Loucy (cell line): ENCODE measurements around the gene QRFP.

Experiments used
- H2AFZ ChIP-seq: fragments of 200-600 bp; sonication (generic); 2 replicates; pipeline ENCODE4 v1.6.0; 2016; ENCODE audit warnings: antibody characterized with exemption, mild to moderate bottlenecking, low read length, moderate library complexity
- H3F3A ChIP-seq: fragments of 200-600 bp; 2 replicates; pipeline ENCODE4 v1.6.0; 2016; ENCODE audit warnings: antibody characterized with exemption, low read depth, mild to moderate bottlenecking
- H3K27me3 ChIP-seq: fragments of 200-600 bp; sonication (generic); 2 replicates; pipeline ENCODE4 v1.6.1; 2014; ENCODE audit warnings: low read length, mild to moderate bottlenecking; ENCODE audit not compliant: insufficient read depth, poor library complexity, severe bottlenecking
- H3K36me3 ChIP-seq: fragments of 200-600 bp; sonication (generic); 2 replicates; pipeline ENCODE4 v1.6.1; 2016; ENCODE audit warnings: low read length; ENCODE audit not compliant: insufficient read depth
- H3K4me1 ChIP-seq: fragments of 200-600 bp; sonication (generic); 2 replicates; pipeline ENCODE4 v1.5.1; 2014; ENCODE audit warnings: low read length, mild to moderate bottlenecking; ENCODE audit not compliant: insufficient read depth, poor library complexity, severe bottlenecking
- H3K4me2 ChIP-seq: fragments of 200-600 bp; sonication (generic); 2 replicates; pipeline ENCODE4 v1.6.0; 2014; ENCODE audit warnings: antibody characterized with exemption, low read length, low read depth, mild to moderate bottlenecking; ENCODE audit not compliant: poor library complexity, severe bottlenecking
- H3K4me3 ChIP-seq: fragments of 200-600 bp; sonication (generic); 2 replicates; pipeline ENCODE4 v1.5.1; 2014; ENCODE audit warnings: low read length, mild to moderate bottlenecking, mixed read lengths; ENCODE audit not compliant: poor library complexity, severe bottlenecking
- H3K79me2 ChIP-seq: fragments of 200-600 bp; sonication (generic); 2 replicates; pipeline ENCODE4 v1.6.1; 2014; ENCODE audit warnings: low read length; ENCODE audit not compliant: insufficient read depth
- H3K9ac ChIP-seq: fragments of 200-600 bp; sonication (generic); 2 replicates; pipeline ENCODE4 v1.6.0; 2014; ENCODE audit warnings: mild to moderate bottlenecking, low read depth, low read length, moderate library complexity; ENCODE audit not compliant: poor library complexity, severe bottlenecking
- H3K9me2 ChIP-seq: fragments of 200-600 bp; sonication (generic); replicated peaks from 2 replicates; pipeline ENCODE4 v1.6.1; 2016; ENCODE audit warnings: low read depth, low read length, mixed read lengths
- H3K9me3 ChIP-seq: fragments of 200-600 bp; sonication (generic); 2 replicates; pipeline ENCODE4 v1.6.1; 2014; ENCODE audit warnings: mild to moderate bottlenecking, antibody characterized with exemption, low read length, low read depth; ENCODE audit not compliant: insufficient read depth
- H4K20me1 ChIP-seq: fragments of 200-600 bp; sonication (generic); 2 replicates; pipeline ENCODE4 v1.6.0; 2014; ENCODE audit warnings: antibody characterized with exemption, low read length, mild to moderate bottlenecking; ENCODE audit not compliant: insufficient read depth, poor library complexity, severe bottlenecking
- CTCF ChIP-seq: fragments of 200-600 bp; sonication (generic); conservative IDR thresholded peaks from 2 replicates; pipeline ENCODE4 v1.5.1; 2014; ENCODE audit warnings: mild to moderate bottlenecking, antibody characterized with exemption, low read length
- EZH2phosphoT487 ChIP-seq: fragments of 200-600 bp; IDR thresholded peaks from 2 replicates; pipeline ENCODE4 v1.6.1; 2018; ENCODE audit warnings: antibody characterized with exemption, mild to moderate bottlenecking, moderate library complexity, borderline replicate concordance

Gene QRFP

GRCh38 chr9:130918826-130919558 is 22.4 kb upstream of the QRFP start:
- no peaks in the 10 kb centered on the region for H3K27me3 ChIP-seq
- no peaks in the 10 kb centered on the region for H3K9me2 ChIP-seq
- H2AFZ ChIP-seq, result no peak overlapping the region
- H4K20me1 ChIP-seq, result no peaks in the 10 kb centered on the region
- no peaks in the 10 kb centered on the region for H3K36me3 ChIP-seq
- H3K9me3 ChIP-seq, result no peaks in the 10 kb centered on the region
- no peaks in the 10 kb centered on the region for H3F3A ChIP-seq
- no peaks in the 10 kb centered on the region for H3K4me1 ChIP-seq
- no peak for TF ChIP-seq CTCF
- TF ChIP-seq EZH2phosphoT487, result no peak
- H3K4me2 ChIP-seq, result no peak overlapping the region
- no peak overlapping the region for H3K9ac ChIP-seq
- no peaks in the 10 kb centered on the region for H3K79me2 ChIP-seq
- H3K4me3 ChIP-seq, result no peak overlapping the region

- no peak for TF ChIP-seq CTCF
- no peak for TF ChIP-seq EZH2phosphoT487
- no peaks in the 10 kb centered on the region for H3F3A ChIP-seq
- H3K4me1 ChIP-seq, result no peaks in the 10 kb centered on the region
- H3K4me3 ChIP-seq, result no peak overlapping the region
- no peaks in the 10 kb centered on the region for H4K20me1 ChIP-seq
- H2AFZ ChIP-seq, result no peak overlapping the region
- no peak overlapping the region for H3K9ac ChIP-seq
- H3K27me3 ChIP-seq, result no peaks in the 10 kb centered on the region
- no peaks in the 10 kb centered on the region for H3K79me2 ChIP-seq
- H3K4me2 ChIP-seq, result no peak overlapping the region
- no peaks in the 10 kb centered on the region for H3K36me3 ChIP-seq
- no peaks in the 10 kb centered on the region for H3K9me3 ChIP-seq
- no peaks in the 10 kb centered on the region for H3K9me2 ChIP-seq
Measured at GRCh38 chr9:130918101-130918825, 21.7 kb upstream of the QRFP start.

GRCh38 chr9:130917168-130917960 is 20.8 kb upstream of the QRFP start:
- Histone ChIP-seq H4K20me1 (no peaks in the 10 kb centered on the region), H3K79me2 (no peaks in the 10 kb centered on the region), H3K9ac (no peak overlapping the region), H3K4me2 (no peak overlapping the region), H3K4me3 (no peak overlapping the region), H3K36me3 (no peaks in the 10 kb centered on the region), H2AFZ (no peak overlapping the region), H3F3A (no peaks in the 10 kb centered on the region), H3K4me1 (no peaks in the 10 kb centered on the region), H3K9me3 (no peaks in the 10 kb centered on the region), H3K27me3 (no peaks in the 10 kb centered on the region), H3K9me2 (no peaks in the 10 kb centered on the region)
- no peak for TF ChIP-seq EZH2phosphoT487
- TF ChIP-seq CTCF, result no peak
